MM.1S (cell line): ENCODE data around the gene GCAT.

Source experiments
- EZH2 ChIP-seq: fragments of 300-600 bp; sonication (generic); optimal IDR thresholded peaks from 2 replicates; pipeline ENCODE3; 2017; ENCODE audit warnings: low read depth, mild to moderate bottlenecking, antibody characterized with exemption, low read length, mixed read lengths
- EZH2phosphoT487 ChIP-seq: fragments of 300-600 bp; sonication (generic); IDR thresholded peaks from 2 replicates; pipeline ENCODE4 v1.6.1; 2018; ENCODE audit warnings: antibody characterized with exemption, low read length
- TF ChIP-seq, protein P1 (sequence below): fragments of 300-600 bp; sonication (generic); IDR thresholded peaks from 2 replicates; pipeline ENCODE4 v1.5.1; 2016; ENCODE audit warnings: antibody characterized with exemption, low read length, mixed read lengths

DNA sequence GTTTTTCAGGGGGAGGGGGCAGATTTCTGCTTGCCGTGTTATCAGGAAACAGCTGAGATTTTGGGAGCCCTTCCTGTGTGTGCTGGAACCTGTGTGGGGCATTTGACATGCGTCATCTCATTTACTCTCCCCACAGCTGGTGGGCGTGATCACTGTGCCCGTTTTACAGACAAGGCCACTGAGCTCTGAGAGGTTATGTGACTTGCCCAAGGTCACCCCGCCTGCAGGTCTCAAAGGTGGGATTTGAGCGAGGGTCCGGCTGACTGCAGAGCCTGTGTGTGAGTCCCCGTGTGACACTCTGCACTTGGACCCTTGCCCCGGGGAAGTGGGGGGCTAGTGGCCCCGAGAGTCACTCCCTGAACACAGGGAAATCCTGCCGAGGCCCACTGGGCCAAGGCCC, 48.5 kb upstream of the GCAT start:
- TF ChIP-seq, protein P1, sequence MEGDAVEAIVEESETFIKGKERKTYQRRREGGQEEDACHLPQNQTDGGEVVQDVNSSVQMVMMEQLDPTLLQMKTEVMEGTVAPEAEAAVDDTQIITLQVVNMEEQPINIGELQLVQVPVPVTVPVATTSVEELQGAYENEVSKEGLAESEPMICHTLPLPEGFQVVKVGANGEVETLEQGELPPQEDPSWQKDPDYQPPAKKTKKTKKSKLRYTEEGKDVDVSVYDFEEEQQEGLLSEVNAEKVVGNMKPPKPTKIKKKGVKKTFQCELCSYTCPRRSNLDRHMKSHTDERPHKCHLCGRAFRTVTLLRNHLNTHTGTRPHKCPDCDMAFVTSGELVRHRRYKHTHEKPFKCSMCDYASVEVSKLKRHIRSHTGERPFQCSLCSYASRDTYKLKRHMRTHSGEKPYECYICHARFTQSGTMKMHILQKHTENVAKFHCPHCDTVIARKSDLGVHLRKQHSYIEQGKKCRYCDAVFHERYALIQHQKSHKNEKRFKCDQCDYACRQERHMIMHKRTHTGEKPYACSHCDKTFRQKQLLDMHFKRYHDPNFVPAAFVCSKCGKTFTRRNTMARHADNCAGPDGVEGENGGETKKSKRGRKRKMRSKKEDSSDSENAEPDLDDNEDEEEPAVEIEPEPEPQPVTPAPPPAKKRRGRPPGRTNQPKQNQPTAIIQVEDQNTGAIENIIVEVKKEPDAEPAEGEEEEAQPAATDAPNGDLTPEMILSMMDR, result no peak
- TF ChIP-seq EZH2 (no peak), EZH2phosphoT487 (no peak)
